HEK293 (cell line): ENCODE results near the gene GPI.

ENCODE experiments used
- ZNF121 ChIP-seq: fragments of 450-650 bp; formaldehyde crosslinking; IDR thresholded peaks from 2 replicates; pipeline ENCODE4 v1.5.1; 2016; ENCODE audit warnings: missing biosample characterization, missing genetic modification characterization
- ZNF561 ChIP-seq: fragments of 450-650 bp; IDR thresholded peaks from 2 replicates; pipeline ENCODE4 v1.5.1; 2018; ENCODE audit warnings: missing biosample characterization, missing genetic modification characterization, borderline replicate concordance
- TF ChIP-seq, protein P1 (sequence below): fragments of 450-650 bp; IDR thresholded peaks from 2 replicates; pipeline ENCODE4 v1.5.1; 2018; ENCODE audit warnings: missing biosample characterization, mild to moderate bottlenecking, missing genetic modification characterization
- TF ChIP-seq, protein P2 (sequence below): fragments of 450-650 bp; formaldehyde crosslinking; IDR thresholded peaks from 2 replicates; pipeline ENCODE4 v1.5.1; 2016; ENCODE audit warnings: missing biosample characterization, missing genetic modification characterization

DNA sequence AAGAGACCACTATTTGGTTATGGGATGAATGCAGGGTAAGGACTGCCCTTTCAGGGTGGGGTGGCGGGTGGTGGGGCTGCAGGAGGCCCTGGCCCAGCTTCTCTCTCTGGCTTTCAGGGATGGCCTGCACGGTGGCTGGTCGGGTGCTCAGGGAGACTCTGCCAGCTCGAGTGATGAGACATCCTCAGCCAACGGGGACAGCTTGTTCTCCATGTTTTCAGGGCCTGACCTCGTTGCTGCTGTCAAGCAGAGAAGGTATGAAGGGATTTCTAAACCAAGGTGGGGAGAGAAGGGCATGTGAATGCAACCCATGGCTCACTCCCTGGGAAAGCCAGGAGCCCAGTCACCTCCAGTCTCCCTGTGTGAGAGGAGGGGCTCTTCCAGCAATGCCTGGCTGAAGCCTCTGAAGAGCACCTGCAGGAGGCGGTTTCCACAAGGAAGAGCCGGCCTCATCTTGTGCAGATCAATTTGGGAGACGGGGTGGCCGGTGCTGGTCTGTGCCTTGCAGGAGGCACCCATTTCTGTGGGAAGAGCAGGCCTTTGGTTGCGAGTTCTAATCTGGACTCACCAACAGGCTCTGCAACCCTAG is 16.0 kb upstream of the GPI start:
- TF ChIP-seq, protein P1, sequence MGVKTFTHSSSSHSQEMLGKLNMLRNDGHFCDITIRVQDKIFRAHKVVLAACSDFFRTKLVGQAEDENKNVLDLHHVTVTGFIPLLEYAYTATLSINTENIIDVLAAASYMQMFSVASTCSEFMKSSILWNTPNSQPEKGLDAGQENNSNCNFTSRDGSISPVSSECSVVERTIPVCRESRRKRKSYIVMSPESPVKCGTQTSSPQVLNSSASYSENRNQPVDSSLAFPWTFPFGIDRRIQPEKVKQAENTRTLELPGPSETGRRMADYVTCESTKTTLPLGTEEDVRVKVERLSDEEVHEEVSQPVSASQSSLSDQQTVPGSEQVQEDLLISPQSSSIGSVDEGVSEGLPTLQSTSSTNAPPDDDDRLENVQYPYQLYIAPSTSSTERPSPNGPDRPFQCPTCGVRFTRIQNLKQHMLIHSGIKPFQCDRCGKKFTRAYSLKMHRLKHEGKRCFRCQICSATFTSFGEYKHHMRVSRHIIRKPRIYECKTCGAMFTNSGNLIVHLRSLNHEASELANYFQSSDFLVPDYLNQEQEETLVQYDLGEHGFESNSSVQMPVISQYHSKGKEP, result no peak
- TF ChIP-seq ZNF561 (tag by site-specific recombination) (no peak), ZNF121 (tag by site-specific recombination) (no peak)
- TF ChIP-seq, protein P2, sequence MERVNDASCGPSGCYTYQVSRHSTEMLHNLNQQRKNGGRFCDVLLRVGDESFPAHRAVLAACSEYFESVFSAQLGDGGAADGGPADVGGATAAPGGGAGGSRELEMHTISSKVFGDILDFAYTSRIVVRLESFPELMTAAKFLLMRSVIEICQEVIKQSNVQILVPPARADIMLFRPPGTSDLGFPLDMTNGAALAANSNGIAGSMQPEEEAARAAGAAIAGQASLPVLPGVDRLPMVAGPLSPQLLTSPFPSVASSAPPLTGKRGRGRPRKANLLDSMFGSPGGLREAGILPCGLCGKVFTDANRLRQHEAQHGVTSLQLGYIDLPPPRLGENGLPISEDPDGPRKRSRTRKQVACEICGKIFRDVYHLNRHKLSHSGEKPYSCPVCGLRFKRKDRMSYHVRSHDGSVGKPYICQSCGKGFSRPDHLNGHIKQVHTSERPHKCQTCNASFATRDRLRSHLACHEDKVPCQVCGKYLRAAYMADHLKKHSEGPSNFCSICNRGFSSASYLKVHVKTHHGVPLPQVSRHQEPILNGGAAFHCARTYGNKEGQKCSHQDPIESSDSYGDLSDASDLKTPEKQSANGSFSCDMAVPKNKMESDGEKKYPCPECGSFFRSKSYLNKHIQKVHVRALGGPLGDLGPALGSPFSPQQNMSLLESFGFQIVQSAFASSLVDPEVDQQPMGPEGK (tag by site-specific recombination), result no peak
